DLD1 (cell line): ENCODE measurements around the gene KRT80.
"Not testable (repeated sequence)": the region's sequence is repeated elsewhere in the genome, so short reads cannot be mapped to it uniquely, and the experiment has no call there.

Source experiments
- in situ Hi-C: cut with HindIII; loops from 2 replicates; pipeline ENCODE4 v1.10.0; 2017; ENCODE audit warnings: low sequenced_read_pairs

The KRT80 gene

DNA sequence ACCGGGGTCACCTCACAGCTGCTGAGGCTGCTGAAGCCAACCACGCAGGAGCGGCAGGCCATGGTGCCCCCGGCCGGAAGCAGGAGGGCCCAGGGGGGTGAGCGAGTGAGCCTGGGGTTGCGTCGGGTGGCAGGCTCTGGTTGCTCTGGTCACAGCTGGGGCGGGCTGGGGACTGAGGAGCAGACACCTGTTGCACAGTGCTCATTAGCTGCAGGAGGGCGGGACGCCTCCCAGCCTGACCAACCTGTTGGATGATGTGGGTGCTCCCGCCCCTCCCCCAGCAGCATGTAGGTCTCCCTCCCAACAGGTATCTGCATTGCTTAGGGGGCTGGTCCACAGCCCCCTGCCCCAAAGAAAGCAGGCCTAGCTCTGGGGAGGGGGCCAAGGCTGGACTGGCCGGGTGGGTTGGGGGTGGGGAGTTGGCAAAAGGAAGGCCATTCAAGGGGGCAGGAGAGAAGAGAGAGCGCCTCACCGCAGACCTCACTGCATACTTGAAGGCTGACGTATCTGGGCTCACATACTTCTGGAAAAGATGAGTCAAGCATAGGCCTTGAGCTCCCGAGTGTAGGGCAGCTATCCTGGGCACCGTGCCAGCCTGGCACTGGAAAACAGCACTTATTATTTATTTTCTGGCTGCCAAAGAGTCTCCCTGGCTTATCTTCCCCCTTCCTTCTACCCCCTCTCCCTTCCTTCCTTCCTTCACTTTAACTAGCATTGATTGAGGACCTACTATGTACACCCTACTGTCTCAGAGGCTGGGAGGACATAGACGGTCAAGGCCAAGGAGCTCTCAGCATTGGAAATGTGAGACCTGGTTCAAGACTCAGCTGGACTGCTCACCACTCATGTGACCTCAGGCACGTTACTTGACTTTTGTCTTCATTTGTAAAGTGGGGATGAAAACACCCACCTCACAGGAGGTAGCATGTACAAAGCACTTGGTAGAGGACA is at the start of gene KRT80:
Gene KRT80 (minus strand): TSS at position 174 of the 951 bp plus-strand sequence. CDS start 112 bp downstream, at position 62.
- in situ Hi-C loops, result no loop called here

- in situ Hi-C loops, result no loop called here
Measured at GRCh38 chr12:52241205-52241842, 49.5 kb upstream of the KRT80 start.

- in situ Hi-C loops, result not testable (repeated sequence)
Measured at GRCh38 chr12:52240247-52240646, 48.4 kb upstream of the KRT80 start.

- in situ Hi-C loops, result no loop called here
Measured at GRCh38 chr12:52239767-52240166, 48.0 kb upstream of the KRT80 start.

DNA sequence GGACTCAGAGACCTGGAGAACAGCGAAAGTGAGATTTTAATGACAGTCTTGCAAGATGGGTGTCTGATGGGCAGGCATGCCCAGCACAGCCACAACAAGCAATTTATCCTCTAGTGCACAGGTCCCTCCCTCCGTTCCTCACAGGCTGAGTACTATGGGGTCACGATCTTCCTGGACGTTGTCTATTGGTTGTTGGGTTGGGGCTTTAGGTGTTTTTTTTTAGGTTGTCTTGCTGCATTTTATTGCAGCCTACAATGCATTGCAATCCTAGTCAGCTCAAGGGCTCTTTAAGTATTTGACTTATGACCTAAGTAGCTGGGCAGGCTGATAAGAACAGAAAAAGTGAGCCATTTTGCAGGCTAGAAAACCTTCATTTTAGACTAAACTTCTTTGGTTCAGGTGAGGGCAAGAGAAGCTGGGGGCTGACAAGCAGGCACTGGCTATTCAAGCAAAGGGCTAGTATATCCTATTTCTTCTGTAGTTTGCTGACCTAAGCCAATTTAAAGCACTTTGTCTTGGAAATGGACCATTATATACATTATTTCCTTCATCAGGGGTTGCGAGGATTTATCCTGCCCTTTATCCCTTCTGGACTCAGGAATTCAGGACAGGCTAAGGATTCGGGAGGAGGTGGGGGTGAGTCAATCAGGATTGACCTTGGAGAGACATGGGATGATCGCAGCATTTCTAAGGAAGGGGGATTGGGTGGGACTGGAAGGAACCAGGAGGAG is 47.3 kb upstream of the KRT80 start:
- in situ Hi-C loops, result no loop called here

- in situ Hi-C loops, result no loop called here
Measured at GRCh38 chr12:52238207-52238840, 46.5 kb upstream of the KRT80 start.

DNA sequence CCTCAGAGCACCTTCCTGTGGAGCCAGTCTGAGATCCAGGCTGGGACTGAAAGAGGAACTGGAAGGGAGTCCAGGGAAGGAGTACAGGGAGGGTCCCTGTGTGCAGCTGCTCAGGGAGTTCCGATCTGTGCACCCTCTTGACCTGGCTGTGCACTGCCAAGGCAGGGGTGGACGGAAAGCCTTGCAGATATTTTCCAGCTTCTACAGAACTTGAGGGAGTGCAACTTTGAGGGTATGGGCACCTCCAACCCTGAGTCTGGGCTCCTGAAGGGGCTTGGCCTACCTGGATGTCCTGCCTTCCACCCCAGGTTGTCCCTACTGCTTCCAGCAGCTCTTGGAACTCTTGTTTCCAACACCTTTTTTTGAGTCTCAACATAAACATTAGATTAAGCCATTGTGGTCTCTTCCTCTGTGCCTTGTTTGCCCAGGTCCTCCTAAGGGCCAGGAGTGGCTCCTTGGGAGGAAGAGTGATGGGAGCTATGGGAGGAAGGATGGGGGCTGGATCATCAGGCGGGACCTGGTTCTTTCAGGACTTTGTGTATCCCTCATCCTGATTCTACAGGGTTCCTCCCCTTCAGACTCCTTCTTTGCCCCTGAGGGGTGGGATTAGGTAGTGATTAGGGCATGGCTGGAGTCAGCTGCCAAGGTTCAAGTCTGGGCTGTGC is 44.7 kb upstream of the KRT80 start:
- in situ Hi-C loops, result no loop called here

DNA sequence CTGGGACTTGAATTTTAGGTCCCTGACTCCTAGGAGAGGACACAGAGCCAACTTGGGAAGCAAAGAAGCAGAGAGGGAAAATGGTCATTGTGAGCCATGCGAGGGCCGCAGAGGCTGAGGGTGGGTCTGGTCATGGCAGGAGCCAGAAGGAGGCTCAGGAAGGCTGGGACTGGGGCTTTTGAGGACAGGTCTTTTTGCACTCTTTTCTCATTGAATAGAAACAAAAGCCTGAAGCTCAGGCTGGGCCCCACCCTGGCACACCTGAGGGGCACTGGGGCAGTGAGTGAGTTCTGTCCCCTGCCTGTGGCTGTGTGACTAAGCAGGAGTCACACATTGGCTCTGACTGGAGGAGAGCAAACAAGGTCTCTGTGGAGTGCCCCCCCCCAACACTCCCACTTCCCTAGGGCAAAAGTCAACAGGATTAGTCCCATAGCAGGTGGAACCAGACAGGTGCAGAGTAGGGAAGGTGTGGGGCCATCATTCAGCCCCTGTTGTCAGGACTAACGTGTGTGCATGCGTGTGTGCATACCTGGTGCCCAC is 44.1 kb upstream of the KRT80 start:
- in situ Hi-C loops, result no loop called here

- in situ Hi-C loops, result no loop called here
Measured at GRCh38 chr12:52235001-52235764, 43.4 kb upstream of the KRT80 start.

GRCh38 chr12:52234223-52234810 is 42.5 kb upstream of the KRT80 start:
- in situ Hi-C loops, result no loop called here

GRCh38 chr12:52233462-52234207 is 41.8 kb upstream of the KRT80 start:
- in situ Hi-C loops, result no loop called here

- in situ Hi-C loops, result no loop called here
Measured at GRCh38 chr12:52232674-52233461, 41.1 kb upstream of the KRT80 start, which contains the start of gene KRT7. Gene KRT7, plus strand, starts transcription at chr12:52233243. Its CDS starts 54 bp downstream, at chr12:52233297.

DNA sequence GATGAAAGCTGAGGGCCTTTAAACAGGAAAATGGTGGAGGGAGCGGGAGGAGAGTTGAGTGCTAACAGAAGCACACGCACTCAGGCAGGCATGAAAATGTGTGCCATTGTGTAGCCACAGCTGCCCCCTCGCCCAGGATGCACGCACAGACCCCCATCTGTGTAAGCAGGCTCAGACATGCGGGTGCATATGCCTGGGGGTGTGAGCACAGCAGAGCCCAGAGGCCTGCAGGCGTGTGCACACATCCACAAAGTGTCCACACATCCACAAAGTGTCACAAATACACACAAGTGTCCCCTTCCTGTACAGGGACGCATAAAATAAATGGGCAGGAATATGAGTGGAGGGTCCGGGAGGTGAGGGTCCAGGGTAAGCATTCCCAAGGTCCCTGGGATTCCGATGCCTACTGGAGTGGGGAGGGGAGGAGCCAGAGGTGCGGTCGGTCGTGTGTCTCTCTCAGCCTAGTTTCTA is 40.4 kb upstream of the KRT80 start:
- in situ Hi-C loops, result no loop called here

GRCh38 chr12:52231305-52232202 is 39.7 kb upstream of the KRT80 start:
- in situ Hi-C loops, result no loop called here

- in situ Hi-C loops, result no loop called here
Measured at GRCh38 chr12:52230364-52231281, 38.8 kb upstream of the KRT80 start.
